B cell (primary cell): ENCODE measurements around the gene POC1B. TPM values are rescaled to one million over a fixed set of nuclear protein-coding genes. Genes with fewer than 3 reads are reported as not detected.

Source experiments
- ATAC-seq: fragments of 200-7000 bp; cut with Tn5 transposase; one replicate; pipeline ENCODE4 v1.10.0; 2021; ENCODE audit warnings: low read depth, mild to moderate bottlenecking, moderate number of reproducible peaks, moderate library complexity
- CTCF ChIA-PET: fragments of 350-600 bp; sonication (Branson Sonifier 250); formaldehyde crosslinking; loops from one replicate; lab custom pipeline; 2021; ENCODE audit warnings: antibody characterized with exemption, inconsistent platforms; lab: Charles Lee
- POLR2A ChIA-PET: fragments of 350-600 bp; sonication (Branson Sonifier 250); formaldehyde crosslinking; loops from one replicate; lab custom pipeline; 2021; ENCODE audit warnings: antibody characterized with exemption; lab: Charles Lee
- DNase-seq: peaks from one replicate; pipeline ENCODE4 v3.0.0; 2013
- H2AFZ ChIP-seq: 2 replicates; pipeline ENCODE4 v1.6.1; 2012; ENCODE audit warnings: mild to moderate bottlenecking, low read depth, low read length; ENCODE audit not compliant: insufficient read depth, poor library complexity, severe bottlenecking
- H3K27ac ChIP-seq, 2 donors: 1 replicate in 1 of 2; 2 replicates in 1 of 2; pipeline ENCODE4 v1.5.1; 2012 to 2013; ENCODE audit warnings: low read length in 2 of 2, mild to moderate bottlenecking in 2 of 2, moderate library complexity in 1 of 2
- H3K27me3 ChIP-seq, 4 experiments: fragments of 200-600 bp in 1 of 4; sonication (generic) in 1 of 4; replicated peaks in 1 of 4; 1 replicate in 2 of 4; 2 replicates in 2 of 4; pipeline versions ENCODE4 v1.6.1 to v1.7.0; 2013 to 2016; ENCODE audit warnings: low read length in 3 of 4, mild to moderate bottlenecking in 2 of 4, mixed read lengths in 1 of 4, moderate library complexity in 1 of 4; ENCODE audit not compliant: insufficient read depth in 4 of 4, control insufficient read depth in 3 of 4; ENCODE audit errors: control extremely low read depth in 1 of 4
- H3K36me3 ChIP-seq, 2 experiments: replicated peaks in 1 of 2; 1 replicate in 1 of 2; 2 replicates in 1 of 2; pipeline versions ENCODE4 v1.6.1 to v1.7.1; 2013; ENCODE audit warnings: low read length in 1 of 2; ENCODE audit not compliant: insufficient read depth in 2 of 2, control insufficient read depth in 1 of 2; ENCODE audit errors: control extremely low read depth in 1 of 2, extremely low read depth in 1 of 2
- H3K4me1 ChIP-seq, 2 donors: fragments of 200-600 bp in 1 of 2; sonication (generic) in 1 of 2; 1 replicate in 1 of 2; 2 replicates in 1 of 2; pipeline versions ENCODE4 v1.5.1 to v1.6.1; 2013 to 2017; ENCODE audit warnings: low read length in 2 of 2; ENCODE audit not compliant: control insufficient read depth in 2 of 2, insufficient read depth in 2 of 2
- H3K4me2 ChIP-seq: replicated peaks from 2 replicates; pipeline ENCODE3; 2012; ENCODE audit warnings: mild to moderate bottlenecking, low read depth, low read length; ENCODE audit not compliant: poor library complexity, severe bottlenecking
- H3K4me3 ChIP-seq, 5 experiments: fragments of 200-600 bp in 1 of 5; sonication (generic) in 1 of 5; 1 replicate in 3 of 5; 2 replicates in 2 of 5; pipeline versions ENCODE4 v1.5.1 to v1.7.0; 2011 to 2016; ENCODE audit warnings: low read length in 4 of 5, mild to moderate bottlenecking in 4 of 5, low read depth in 2 of 5, control low read depth in 1 of 5, moderate library complexity in 1 of 5; ENCODE audit not compliant: insufficient read depth in 1 of 5; ENCODE audit errors: control extremely low read depth in 1 of 5, extremely low read depth in 1 of 5
- H3K79me2 ChIP-seq: fragments of 200-600 bp; sonication (generic); one replicate; pipeline ENCODE4 v1.6.0; 2016; ENCODE audit warnings: low read length; ENCODE audit not compliant: control insufficient read depth, insufficient read depth
- H3K9ac ChIP-seq: fragments of 200-600 bp; sonication (generic); 2 replicates; pipeline ENCODE4 v1.6.1; 2017; ENCODE audit warnings: mild to moderate bottlenecking, low read length, moderate library complexity
- H3K9me3 ChIP-seq, 3 donors: one replicate each; pipeline versions ENCODE4 v1.6.1 to v1.7.1; 2013; ENCODE audit warnings: low read length in 2 of 3; ENCODE audit not compliant: control insufficient read depth in 2 of 3, insufficient read depth in 1 of 3; ENCODE audit errors: control extremely low read depth in 1 of 3
- H4K20me1 ChIP-seq: 2 replicates; pipeline ENCODE4 v1.6.0; 2012; ENCODE audit warnings: mild to moderate bottlenecking, low read length; ENCODE audit not compliant: insufficient read depth, control insufficient read depth, poor library complexity, severe bottlenecking
- H3K27ac Mint-ChIP-seq: one replicate; pipeline ENCODE4 v1.8.0; 2021; ENCODE audit warnings: mixed read lengths
- H3K27me3 Mint-ChIP-seq: one replicate; pipeline ENCODE4 v1.8.0; 2021; ENCODE audit warnings: mixed read lengths
- H3K4me1 Mint-ChIP-seq: one replicate; pipeline ENCODE4 v1.8.0; 2021; ENCODE audit warnings: mixed read lengths
- H3K4me3 Mint-ChIP-seq: one replicate; pipeline ENCODE4 v1.8.0; 2021; ENCODE audit warnings: mixed read lengths
- H3K9me3 Mint-ChIP-seq: one replicate; pipeline ENCODE4 v1.8.0; 2022; ENCODE audit warnings: mixed read lengths; ENCODE audit not compliant: insufficient read depth
- CTCF ChIP-seq: fragments of 200-600 bp; IDR thresholded peaks from one replicate; pipeline ENCODE4 v1.8.0; 2022; ENCODE audit warnings: antibody characterized with exemption, mild to moderate bottlenecking
- EZH2 ChIP-seq: IDR thresholded peaks from 2 replicates; pipeline ENCODE4 v1.6.1; 2012; ENCODE audit warnings: borderline replicate concordance, low read depth, mild to moderate bottlenecking, moderate library complexity, low read length; ENCODE audit not compliant: insufficient read depth, poor library complexity, severe bottlenecking
- WGBS: methylation state at CpG from one replicate; pipeline ENCODE4 v1.1.5; 2013; ENCODE audit warnings: missing lambda C conversion rate; ENCODE audit not compliant: insufficient coverage; 5-methylcytosine and 5-hydroxymethylcytosine counted together
- intact Hi-C: fragments of 100-400 bp; cut with micrococcal nuclease; formaldehyde crosslinking; loops from one replicate; pipeline ENCODE4 v1.10.0; 2022
- polyA plus RNA-seq: library from polyadenylated mRNA; depleted of rRNA; stranded (reverse); fragments of >200 nt; gene quantifications from 2 replicates; pipeline ENCODE4 v1.2.3, GENCODE V29; 2012
- total RNA-seq, 2 donors: library from RNA; stranded (reverse); fragments of 120-200 nt in 1 of 2; gene quantifications; 1 replicate in 1 of 2; 2 replicates in 1 of 2; pipeline versions ENCODE4 v1.2.3 to v1.2.4, GENCODE V29; 2013 to 2022

The POC1B gene
- total and polyA plus RNA-seq, 2 donors (not counting 1 experiment from before 2014, with no cell fraction given) = 12.0 to 39.5 TPM

- Mint-ChIP-seq H3K27ac (no peak overlapping the region), H3K4me3 (no peak overlapping the region), H3K4me1 (peaks cover 1% of the 10 kb centered on the region), H3K27me3 (no peaks in the 10 kb centered on the region), H3K9me3 (no peaks in the 10 kb centered on the region)
- Histone ChIP-seq H3K4me3 (no peak overlapping the region), H3K36me3 (peaks cover 0 to 6% of the 10 kb centered on the region in 2 experiments), H3K27me3 (no peaks in the 10 kb centered on the region), H3K79me2 (peaks cover 30% of the 10 kb centered on the region), H3K27ac (no peak overlapping the region), H2AFZ (no peak overlapping the region), H3K4me2 (no peak overlapping the region), H4K20me1 (no peaks in the 10 kb centered on the region), H3K9ac (no peak overlapping the region), H3K4me1 (no peaks in the 10 kb centered on the region), H3K9me3 (no peaks in the 10 kb centered on the region)
- no peak for TF ChIP-seq EZH2
- no peak for TF ChIP-seq CTCF
- intact Hi-C loops = no loop called here
- CTCF ChIA-PET = no interaction called here
- POLR2A ChIA-PET = no interaction called here
- no peak for ATAC-seq
- no CpG with 5 or more reads among the region's 9 CpGs for WGBS
- no peak for DNase-seq
Measured at GRCh38 chr12:89507015-89507824, 18.6 kb downstream of the POC1B start.

- ChIA-PET POLR2A (no interaction called here), CTCF (no interaction called here)
- no peak for TF ChIP-seq EZH2
- no peak for TF ChIP-seq CTCF
- Histone ChIP-seq H3K36me3 (peaks cover 0 to 2% of the 10 kb centered on the region in 2 experiments), H3K4me1 (no peaks in the 10 kb centered on the region), H3K27me3 (no peaks in the 10 kb centered on the region), H3K4me3 (no peak overlapping the region), H3K9ac (no peak overlapping the region), H4K20me1 (no peaks in the 10 kb centered on the region), H3K4me2 (no peak overlapping the region), H3K79me2 (peaks cover 25% of the 10 kb centered on the region), H3K27ac (no peak overlapping the region), H2AFZ (no peak overlapping the region), H3K9me3 (no peaks in the 10 kb centered on the region)
- intact Hi-C loops = no loop called here
- H3K27me3 Mint-ChIP-seq = no peaks in the 10 kb centered on the region
- ATAC-seq = no peak
- no peak overlapping the region for H3K4me3 Mint-ChIP-seq
- H3K27ac Mint-ChIP-seq = no peak overlapping the region
- H3K4me1 Mint-ChIP-seq = no peaks in the 10 kb centered on the region
- DNase-seq = no peak
- no CpG with 5 or more reads among the region's 1 CpG for WGBS
- H3K9me3 Mint-ChIP-seq = no peaks in the 10 kb centered on the region
Measured at GRCh38 chr12:89506050-89506449, 19.8 kb downstream of the POC1B start.
